Mesenteric fat pad (tissue), 1 donor: ENCODE results near the gene CRB3. TPM values are rescaled to one million over a fixed set of nuclear protein-coding genes. Genes with fewer than 3 reads are reported as not detected.

ENCODE experiments used
- DNase-seq: peaks from one replicate; pipeline ENCODE4 v3.0.0-alpha.2; 2020; ENCODE audit warnings: low spot score
- total RNA-seq: library from RNA; stranded (reverse); fragmentation: NEBNext Ultra II Directional; extraction: Animal tissue kit (Norgen Biotek cat#: 25700); gene quantifications from one replicate; pipeline ENCODE4 v1.2.1, GENCODE V29; 2021
- donor health status: DM: yes; HTN: yes; CAD: no.

The CRB3 gene
- total RNA-seq, 1 donor from 2014 or later = not detected

- no peak for DNase-seq
Observed at GRCh38 chr19:6465663-6466062, 1.6 kb downstream of the CRB3 start.

- DNase-seq = no peak
Observed at GRCh38 chr19:6466526-6467248, 2.6 kb downstream of the CRB3 start.

GRCh38 chr19:6467384-6467783 lies 3.3 kb downstream of the CRB3 start:
- no peak for DNase-seq

GRCh38 chr19:6470173-6470572 lies 6.1 kb downstream of the CRB3 start:
- no peak for DNase-seq

GRCh38 chr19:6471076-6471475 lies 7.0 kb downstream of the CRB3 start:
- no peak for DNase-seq

GRCh38 chr19:6472713-6473112 lies 8.6 kb downstream of the CRB3 start:
- no peak for DNase-seq

GRCh38 chr19:6473647-6474046 lies 9.6 kb downstream of the CRB3 start:
- no peak for DNase-seq

GRCh38 chr19:6475321-6476108 lies 11.4 kb downstream of the CRB3 start:
- no peak for DNase-seq

GRCh38 chr19:6476155-6476895 lies 12.3 kb downstream of the CRB3 start:
- no peak for DNase-seq

- no peak for DNase-seq
Observed at GRCh38 chr19:6476896-6477431, 12.9 kb downstream of the CRB3 start.

GRCh38 chr19:6478815-6479214 lies 14.7 kb downstream of the CRB3 start:
- no peak for DNase-seq

GRCh38 chr19:6479836-6480398 lies 15.8 kb downstream of the CRB3 start:
- DNase-seq = no peak

GRCh38 chr19:6480848-6481415 lies 16.9 kb downstream of the CRB3 start:
- no peak for DNase-seq

GRCh38 chr19:6481541-6482342 lies 17.7 kb downstream of the CRB3 start, which contains the start of gene DENND1C:
Gene DENND1C, minus strand, starts transcription at chr19:6481787. Its CDS starts 92 bp downstream, at chr19:6481695.
- no peak for DNase-seq

GRCh38 chr19:6482343-6482686 lies 18.2 kb downstream of the CRB3 start:
- DNase-seq = no peak

- DNase-seq = no peak
Observed at GRCh38 chr19:6483235-6483634, 19.2 kb downstream of the CRB3 start.

GRCh38 chr19:6484230-6484629 lies 20.2 kb downstream of the CRB3 start:
- DNase-seq = no peak

GRCh38 chr19:6484831-6485230 lies 20.8 kb downstream of the CRB3 start:
- DNase-seq = no peak

- DNase-seq = no peak
Observed at GRCh38 chr19:6489278-6490061, 25.4 kb downstream of the CRB3 start.
